ENCODE results near the gene PTPRG.

GRCh38 chr3:61985020-61985419 lies 423.6 kb downstream of the PTPRG start:
- TF ChIP-seq CTCF (IDR thresholded peaks at IDR 0.05; ENCODE audit: insufficient read depth, low read depth, low read length), result no peak
- no peak for TF ChIP-seq EZH2 (IDR thresholded peaks at IDR 0.05; ENCODE audit: insufficient read depth, low read length)
